Kidney (tissue), 14 donors: ENCODE results near the gene OCIAD1. TPM values are rescaled to one million over a fixed set of nuclear protein-coding genes. Genes with fewer than 3 reads are reported as not detected.
"Not testable (repeated sequence)": the region's sequence is repeated elsewhere in the genome, so short reads cannot be mapped to it uniquely, and the experiment has no call there.

Experiments
- DNase-seq, 5 donors: peaks; one replicate each; pipeline ENCODE4 v3.0.0-alpha.2; 2013 to 2020
- FAIRE-seq: peaks from 2 replicates; lab custom pipeline; 2012; peaks lifted over from hg19 to GRCh38; lab: Jason Lieb, UNC
- H3K27ac ChIP-seq, 2 donors: one replicate each; pipeline ENCODE4 v1.7.0; 2013; ENCODE audit warnings: low read depth in 2 of 2, low read length in 2 of 2, inconsistent platforms in 1 of 2
- H3K27me3 ChIP-seq: one replicate; pipeline ENCODE4 v1.7.1; 2013; ENCODE audit warnings: low read length, inconsistent platforms; ENCODE audit not compliant: control insufficient read depth, insufficient read depth
- H3K36me3 ChIP-seq, 3 donors: one replicate each; pipeline versions ENCODE4 v1.7.0 to v1.7.1; 2013; ENCODE audit warnings: low read length in 3 of 3, control low read depth in 1 of 3, inconsistent platforms in 1 of 3; ENCODE audit not compliant: insufficient read depth in 3 of 3, control insufficient read depth in 2 of 3
- H3K4me1 ChIP-seq, 3 donors: one replicate each; pipeline versions ENCODE4 v1.7.0 to v1.7.1; 2013; ENCODE audit warnings: low read length in 3 of 3, inconsistent platforms in 1 of 3, low read depth in 1 of 3; ENCODE audit not compliant: control insufficient read depth in 2 of 3, insufficient read depth in 2 of 3
- H3K4me3 ChIP-seq, 3 donors: one replicate each; pipeline versions ENCODE4 v1.7.0 to v1.8.1; 2013; ENCODE audit warnings: low read length in 3 of 3, control low read depth in 1 of 3, inconsistent platforms in 1 of 3
- H3K9ac ChIP-seq, 3 donors: one replicate each; pipeline versions ENCODE4 v1.7.0 to v1.7.1; 2013; ENCODE audit warnings: low read length in 3 of 3, control low read depth in 1 of 3, inconsistent platforms in 1 of 3
- H3K9me3 ChIP-seq, 3 donors: one replicate each; pipeline versions ENCODE4 v1.7.0 to v1.7.1; 2013; ENCODE audit warnings: low read length in 3 of 3, control low read depth in 1 of 3, inconsistent platforms in 1 of 3; ENCODE audit not compliant: control insufficient read depth in 2 of 3, insufficient read depth in 1 of 3
- intact Hi-C: fragments of 100-400 bp; cut with DNase I; formaldehyde crosslinking; loops from one replicate; pipeline ENCODE4 v1.11.1; 2022
- polyA plus RNA-seq: library from polyadenylated mRNA; stranded (reverse); fragments of 350-450 nt; fragmentation: Illumina TruSeq; extraction: RNeasy Lipid Tissue Mini Kit (QIAGEN cat#74804); gene quantifications from one replicate; pipeline ENCODE4 v1.2.3, GENCODE V29; 2014; ENCODE audit warnings: low read depth, low replicate concordance; ENCODE audit not compliant: insufficient read depth
- total RNA-seq: library from RNA; stranded (reverse); fragmentation: NEBNext Ultra II Directional; extraction: Animal tissue kit (Norgen Biotek cat#: 25700); gene quantifications from one replicate; pipeline ENCODE4 v1.2.1, GENCODE V29; 2021
- TF ChIP-seq, protein P1 (sequence below): IDR thresholded peaks from 3 replicates; pipeline ENCODE4 v1.5.1; 2012; ENCODE audit warnings: mild to moderate bottlenecking, moderate library complexity, borderline replicate concordance; ENCODE audit not compliant: insufficient read depth; ENCODE audit errors: extremely low read depth
- donor health status: control.
- donor health status: control.
- donor health status: control.
- donor health status: control.
- donor health status: control.
- donor health status: DM: yes; HTN: yes; CAD: no.
- donor health status: Normal renal cell carcinoma (clear cell type).

The OCIAD1 gene
- total and polyA plus RNA-seq, 2 donors from 2014 or later: 142 to 218 TPM

GRCh38 chr4:48844843-48845242 is 14.0 kb downstream of the OCIAD1 start:
- Histone ChIP-seq H3K36me3 (peaks cover 2 to 25% (median 4%) of the 10 kb centered on the region in 3 donors), H3K27me3 (no peaks in the 10 kb centered on the region), H3K4me1 (no peaks in the 10 kb centered on the region), H3K9me3 (no peaks in the 10 kb centered on the region), H3K9ac (no peak overlapping the region), H3K4me3 (no peak overlapping the region), H3K27ac (no peak overlapping the region)
- FAIRE-seq: no peak
- TF ChIP-seq, protein P1, sequence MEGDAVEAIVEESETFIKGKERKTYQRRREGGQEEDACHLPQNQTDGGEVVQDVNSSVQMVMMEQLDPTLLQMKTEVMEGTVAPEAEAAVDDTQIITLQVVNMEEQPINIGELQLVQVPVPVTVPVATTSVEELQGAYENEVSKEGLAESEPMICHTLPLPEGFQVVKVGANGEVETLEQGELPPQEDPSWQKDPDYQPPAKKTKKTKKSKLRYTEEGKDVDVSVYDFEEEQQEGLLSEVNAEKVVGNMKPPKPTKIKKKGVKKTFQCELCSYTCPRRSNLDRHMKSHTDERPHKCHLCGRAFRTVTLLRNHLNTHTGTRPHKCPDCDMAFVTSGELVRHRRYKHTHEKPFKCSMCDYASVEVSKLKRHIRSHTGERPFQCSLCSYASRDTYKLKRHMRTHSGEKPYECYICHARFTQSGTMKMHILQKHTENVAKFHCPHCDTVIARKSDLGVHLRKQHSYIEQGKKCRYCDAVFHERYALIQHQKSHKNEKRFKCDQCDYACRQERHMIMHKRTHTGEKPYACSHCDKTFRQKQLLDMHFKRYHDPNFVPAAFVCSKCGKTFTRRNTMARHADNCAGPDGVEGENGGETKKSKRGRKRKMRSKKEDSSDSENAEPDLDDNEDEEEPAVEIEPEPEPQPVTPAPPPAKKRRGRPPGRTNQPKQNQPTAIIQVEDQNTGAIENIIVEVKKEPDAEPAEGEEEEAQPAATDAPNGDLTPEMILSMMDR: no peak
- no peak for DNase-seq
- intact Hi-C loops: no loop called here

DNA sequence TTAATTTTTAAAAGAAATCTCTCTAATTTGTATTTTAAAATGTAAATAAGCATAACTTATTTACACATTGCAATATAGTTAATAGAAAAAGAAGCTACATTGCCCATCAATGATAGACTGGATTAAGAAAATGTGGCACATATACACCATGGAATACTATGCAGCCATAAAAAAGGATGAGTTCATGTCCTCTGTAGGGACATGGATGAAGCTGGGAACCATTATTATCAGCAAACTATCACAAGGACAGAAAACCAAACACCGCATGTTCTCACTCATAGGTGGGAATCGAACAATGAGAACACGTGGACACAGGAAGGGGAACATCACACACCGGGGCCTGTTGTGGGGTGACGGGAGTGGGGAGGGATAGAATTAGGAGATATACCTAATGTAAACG is 17.9 kb downstream of the OCIAD1 start:
- H3K4me3 ChIP-seq, H3K27ac ChIP-seq, H3K4me1 ChIP-seq, H3K9ac ChIP-seq, FAIRE-seq, DNase-seq, intact Hi-C loops, H3K9me3 ChIP-seq, H3K27me3 ChIP-seq: not testable (repeated sequence)
- peaks cover 3 to 17% (median 9%) of the 10 kb centered on the region in 3 donors for H3K36me3 ChIP-seq

GRCh38 chr4:48851651-48852050 is 20.8 kb downstream of the OCIAD1 start:
- FAIRE-seq (no peak), DNase-seq (no peak)
- H3K36me3 ChIP-seq: peaks cover 3 to 14% (median 10%) of the 10 kb centered on the region in 3 donors
- TF ChIP-seq, protein P1: no peak
- intact Hi-C loops: no loop called here
- no peaks in the 10 kb centered on the region for H3K4me1 ChIP-seq
- H3K27me3 ChIP-seq: no peaks in the 10 kb centered on the region
- H3K4me3 ChIP-seq: no peak overlapping the region
- no peak overlapping the region for H3K27ac ChIP-seq
- H3K9ac ChIP-seq: no peak overlapping the region
- H3K9me3 ChIP-seq: no peaks in the 10 kb centered on the region

- no peak for DNase-seq
- Histone ChIP-seq H3K27ac (no peak overlapping the region), H3K9ac (no peak overlapping the region), H3K36me3 (peaks cover 6 to 22% (median 17%) of the 10 kb centered on the region in 3 donors), H3K9me3 (no peaks in the 10 kb centered on the region), H3K4me1 (no peaks in the 10 kb centered on the region), H3K27me3 (no peaks in the 10 kb centered on the region), H3K4me3 (no peak overlapping the region)
- intact Hi-C loops: no loop called here
- TF ChIP-seq, protein P1: no peak
- FAIRE-seq: no peak
These were observed 22.9 kb downstream of the OCIAD1 start for GRCh38 chr4:48853604-48854394.
